ENCODE results near the gene POLE.

DNA sequence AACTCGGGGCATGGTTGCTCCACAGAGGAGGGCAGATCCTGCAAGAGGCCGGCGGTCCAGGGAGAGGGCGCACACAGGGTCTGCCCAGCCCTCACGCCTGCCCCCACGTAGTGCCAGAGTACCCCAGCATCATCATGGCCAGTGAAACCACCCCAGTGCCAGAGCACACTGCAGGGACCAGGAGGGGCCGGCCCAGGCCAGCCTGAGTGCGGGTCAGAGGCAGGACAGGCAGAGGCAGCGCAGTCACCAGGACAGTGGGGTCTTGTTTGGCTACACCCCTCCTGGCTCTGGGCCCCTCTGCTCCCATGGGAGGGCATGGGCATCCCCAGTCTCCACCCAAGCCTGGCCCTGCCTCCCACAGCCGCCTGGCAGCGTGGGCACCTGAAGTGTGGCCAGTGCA, 111.5 kb downstream of the POLE start:
- TF ChIP-seq, protein P1, sequence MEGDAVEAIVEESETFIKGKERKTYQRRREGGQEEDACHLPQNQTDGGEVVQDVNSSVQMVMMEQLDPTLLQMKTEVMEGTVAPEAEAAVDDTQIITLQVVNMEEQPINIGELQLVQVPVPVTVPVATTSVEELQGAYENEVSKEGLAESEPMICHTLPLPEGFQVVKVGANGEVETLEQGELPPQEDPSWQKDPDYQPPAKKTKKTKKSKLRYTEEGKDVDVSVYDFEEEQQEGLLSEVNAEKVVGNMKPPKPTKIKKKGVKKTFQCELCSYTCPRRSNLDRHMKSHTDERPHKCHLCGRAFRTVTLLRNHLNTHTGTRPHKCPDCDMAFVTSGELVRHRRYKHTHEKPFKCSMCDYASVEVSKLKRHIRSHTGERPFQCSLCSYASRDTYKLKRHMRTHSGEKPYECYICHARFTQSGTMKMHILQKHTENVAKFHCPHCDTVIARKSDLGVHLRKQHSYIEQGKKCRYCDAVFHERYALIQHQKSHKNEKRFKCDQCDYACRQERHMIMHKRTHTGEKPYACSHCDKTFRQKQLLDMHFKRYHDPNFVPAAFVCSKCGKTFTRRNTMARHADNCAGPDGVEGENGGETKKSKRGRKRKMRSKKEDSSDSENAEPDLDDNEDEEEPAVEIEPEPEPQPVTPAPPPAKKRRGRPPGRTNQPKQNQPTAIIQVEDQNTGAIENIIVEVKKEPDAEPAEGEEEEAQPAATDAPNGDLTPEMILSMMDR (IDR thresholded peaks at IDR 0.05; ENCODE audit: low read depth, low read length, missing input control) = no peak
- no peak for TF ChIP-seq TAF1 (conservative IDR thresholded peaks at IDR 0.05)
